ENCODE results near the gene SYNJ2BP.

- TF ChIP-seq POLR2A (IDR thresholded peaks at IDR 0.05) (no peak), EP300 (IDR thresholded peaks at IDR 0.05) (no peak)
- TF ChIP-seq, protein P1, sequence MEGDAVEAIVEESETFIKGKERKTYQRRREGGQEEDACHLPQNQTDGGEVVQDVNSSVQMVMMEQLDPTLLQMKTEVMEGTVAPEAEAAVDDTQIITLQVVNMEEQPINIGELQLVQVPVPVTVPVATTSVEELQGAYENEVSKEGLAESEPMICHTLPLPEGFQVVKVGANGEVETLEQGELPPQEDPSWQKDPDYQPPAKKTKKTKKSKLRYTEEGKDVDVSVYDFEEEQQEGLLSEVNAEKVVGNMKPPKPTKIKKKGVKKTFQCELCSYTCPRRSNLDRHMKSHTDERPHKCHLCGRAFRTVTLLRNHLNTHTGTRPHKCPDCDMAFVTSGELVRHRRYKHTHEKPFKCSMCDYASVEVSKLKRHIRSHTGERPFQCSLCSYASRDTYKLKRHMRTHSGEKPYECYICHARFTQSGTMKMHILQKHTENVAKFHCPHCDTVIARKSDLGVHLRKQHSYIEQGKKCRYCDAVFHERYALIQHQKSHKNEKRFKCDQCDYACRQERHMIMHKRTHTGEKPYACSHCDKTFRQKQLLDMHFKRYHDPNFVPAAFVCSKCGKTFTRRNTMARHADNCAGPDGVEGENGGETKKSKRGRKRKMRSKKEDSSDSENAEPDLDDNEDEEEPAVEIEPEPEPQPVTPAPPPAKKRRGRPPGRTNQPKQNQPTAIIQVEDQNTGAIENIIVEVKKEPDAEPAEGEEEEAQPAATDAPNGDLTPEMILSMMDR (IDR thresholded peaks at IDR 0.05): no peak
Observed at GRCh38 chr14:70451874-70452273, 35.0 kb upstream of the SYNJ2BP start, which contains the start of gene ADAM21.
